Measurements from ENCODE around the gene SLC25A38. TPM values are rescaled to one million over a fixed set of nuclear protein-coding genes. Genes with fewer than 3 reads are reported as not detected.

The SLC25A38 gene
- total and polyA plus RNA-seq, 4 donors: 18.0 to 31.2 (median 22.1) TPM

- Histone ChIP-seq H3K4me3 (ENCODE audit: low read length in 2 of 2) (no peak overlapping the region), H3K36me3 (ENCODE audit: control insufficient read depth in 1 of 2, insufficient read depth in 2 of 2, low read length in 1 of 2) (peaks cover 8 to 12% of the 10 kb centered on the region in 2 donors), H3K4me1 (ENCODE audit: control insufficient read depth in 1 of 2, insufficient read depth in 2 of 2, low read length in 2 of 2) (no peaks in the 10 kb centered on the region), H3K27ac (ENCODE audit: low read depth in 1 of 2, low read length in 2 of 2) (no peak overlapping the region), H3K9me3 (ENCODE audit: control insufficient read depth, low read length) (no peaks in the 10 kb centered on the region), H3K27me3 (ENCODE audit: control insufficient read depth in 1 of 2, insufficient read depth in 2 of 2, low read length in 1 of 2) (no peaks in the 10 kb centered on the region)
- ATAC-seq (ENCODE audit: low FRiP score) (no peak), DNase-seq (no peak)
- WGBS, 2 donors: 75 to 83% methylated on average over 3 of the region's 3 CpGs
- intact Hi-C loops (cut with DNase I): no loop called here
Measured at GRCh38 chr3:39396690-39397089, 13.5 kb downstream of the SLC25A38 start.

- DNase-seq (no peak), ATAC-seq (ENCODE audit: low FRiP score) (no peak)
- no peak overlapping the region for H3K4me3 ChIP-seq (ENCODE audit: low read length in 2 of 2)
- intact Hi-C loops (cut with DNase I): no loop called here
- no peaks in the 10 kb centered on the region for H3K4me1 ChIP-seq (ENCODE audit: control insufficient read depth in 1 of 2, insufficient read depth in 2 of 2, low read length in 2 of 2)
- H3K36me3 ChIP-seq (ENCODE audit: control insufficient read depth in 1 of 2, insufficient read depth in 2 of 2, low read length in 1 of 2): peaks cover 5 to 7% of the 10 kb centered on the region in 2 donors
- no peak overlapping the region for H3K27ac ChIP-seq (ENCODE audit: low read depth in 1 of 2, low read length in 2 of 2)
- no peaks in the 10 kb centered on the region for H3K27me3 ChIP-seq (ENCODE audit: control insufficient read depth in 1 of 2, insufficient read depth in 2 of 2, low read length in 1 of 2)
- H3K9me3 ChIP-seq (ENCODE audit: control insufficient read depth, low read length): no peaks in the 10 kb centered on the region
- 88 to 94% methylated on average over 4 of the region's 4 CpGs for WGBS, 2 donors
Measured at GRCh38 chr3:39398700-39399099, 15.5 kb downstream of the SLC25A38 start.

- ATAC-seq (ENCODE audit: low FRiP score) (no peak), DNase-seq (no peak)
- no peak overlapping the region for H3K4me3 ChIP-seq (ENCODE audit: low read length in 2 of 2)
- no peaks in the 10 kb centered on the region for H3K4me1 ChIP-seq (ENCODE audit: control insufficient read depth in 1 of 2, insufficient read depth in 2 of 2, low read length in 2 of 2)
- no peaks in the 10 kb centered on the region for H3K27me3 ChIP-seq (ENCODE audit: control insufficient read depth in 1 of 2, insufficient read depth in 2 of 2, low read length in 1 of 2)
- intact Hi-C loops (cut with DNase I): no loop called here
- no peaks in the 10 kb centered on the region for H3K9me3 ChIP-seq (ENCODE audit: control insufficient read depth, low read length)
- peaks cover 0 to 2% of the 10 kb centered on the region in 2 donors for H3K36me3 ChIP-seq (ENCODE audit: control insufficient read depth in 1 of 2, insufficient read depth in 2 of 2, low read length in 1 of 2)
- no peak overlapping the region for H3K27ac ChIP-seq (ENCODE audit: low read depth in 1 of 2, low read length in 2 of 2)
- 36 to 40% methylated on average over 2 of the region's 2 CpGs for WGBS, 2 donors
Measured at GRCh38 chr3:39401983-39402382, 18.8 kb downstream of the SLC25A38 start.

GRCh38 chr3:39404943-39405686, 21.9 kb downstream of the SLC25A38 start:
- intact Hi-C loops (cut with DNase I): no loop called here
- no peaks in the 10 kb centered on the region for H3K9me3 ChIP-seq (ENCODE audit: control insufficient read depth, low read length)
- no peak overlapping the region for H3K4me3 ChIP-seq (ENCODE audit: low read length in 2 of 2)
- WGBS, 2 donors: 75 to 91% methylated on average over 15 of the region's 15 CpGs
- peaks cover 0 to 6% of the 10 kb centered on the region in 2 donors for H3K4me1 ChIP-seq (ENCODE audit: control insufficient read depth in 1 of 2, insufficient read depth in 2 of 2, low read length in 2 of 2)
- no peaks in the 10 kb centered on the region for H3K27me3 ChIP-seq (ENCODE audit: control insufficient read depth in 1 of 2, insufficient read depth in 2 of 2, low read length in 1 of 2)
- no peaks in the 10 kb centered on the region for H3K36me3 ChIP-seq (ENCODE audit: control insufficient read depth in 1 of 2, insufficient read depth in 2 of 2, low read length in 1 of 2)
- H3K27ac ChIP-seq (ENCODE audit: low read depth in 1 of 2, low read length in 2 of 2): no peak overlapping the region
- DNase-seq (no peak), ATAC-seq (ENCODE audit: low FRiP score) (no peak)

- Histone ChIP-seq H3K4me1 (ENCODE audit: control insufficient read depth in 1 of 2, insufficient read depth in 2 of 2, low read length in 2 of 2) (peaks cover 0 to 6% of the 10 kb centered on the region in 2 donors), H3K27me3 (ENCODE audit: control insufficient read depth in 1 of 2, insufficient read depth in 2 of 2, low read length in 1 of 2) (no peaks in the 10 kb centered on the region), H3K4me3 (ENCODE audit: low read length in 2 of 2) (peak overlapping the region; percentile 75 to 89), H3K36me3 (ENCODE audit: control insufficient read depth in 1 of 2, insufficient read depth in 2 of 2, low read length in 1 of 2) (no peaks in the 10 kb centered on the region), H3K9me3 (ENCODE audit: control insufficient read depth, low read length) (no peaks in the 10 kb centered on the region), H3K27ac (ENCODE audit: low read depth in 1 of 2, low read length in 2 of 2) (peak overlapping the region in 1 of 2 donors; percentile 39)
- intact Hi-C loops (cut with DNase I): loop anchor here in 1 of 2 donors (2.0 kb wide), 1 partner anchor 21 kb away; no protein-coding TSS in a partner anchor
- WGBS, 2 donors: 73 to 75% methylated on average over 13 of the region's 13 CpGs
- no peak for ATAC-seq (ENCODE audit: low FRiP score)
- DNase-seq: no peak
Measured at GRCh38 chr3:39405687-39406367, 22.7 kb downstream of the SLC25A38 start.

GRCh38 chr3:39406368-39407258, 23.4 kb downstream of the SLC25A38 start, which contains the start of gene RPSA:
RPSA (plus strand) TSS chr3:39406720; CDS start chr3:39407654, 934 bp downstream.
- peak; percentile 97 for ATAC-seq (ENCODE audit: low FRiP score)
- DNase-seq: peak; percentile 94 to 96
- 0 to 1% methylated on average over 63 of the region's 63 CpGs for WGBS, 2 donors
- intact Hi-C loops (cut with DNase I): loop anchor here in 1 of 2 donors (2.0 kb wide), 1 partner anchor 22 kb away; no protein-coding TSS in a partner anchor
- Histone ChIP-seq H3K9me3 (ENCODE audit: control insufficient read depth, low read length) (no peaks in the 10 kb centered on the region), H3K27me3 (ENCODE audit: control insufficient read depth in 1 of 2, insufficient read depth in 2 of 2, low read length in 1 of 2) (no peaks in the 10 kb centered on the region), H3K27ac (ENCODE audit: low read depth in 1 of 2, low read length in 2 of 2) (peak within 1 kb of the TSS in 1 of 2 donors; percentile 44), H3K36me3 (ENCODE audit: control insufficient read depth in 1 of 2, insufficient read depth in 2 of 2, low read length in 1 of 2) (peaks cover 1 to 7% of the 10 kb centered on the region in 2 donors), H3K4me3 (ENCODE audit: low read length in 2 of 2) (peak within 1 kb of the TSS; percentile 75 to 89), H3K4me1 (ENCODE audit: control insufficient read depth in 1 of 2, insufficient read depth in 2 of 2, low read length in 2 of 2) (peaks cover 0 to 6% of the 10 kb centered on the region in 2 donors)

GRCh38 chr3:39407259-39407629, 24.1 kb downstream of the SLC25A38 start:
- DNase-seq (no peak), ATAC-seq (ENCODE audit: low FRiP score) (no peak)
- intact Hi-C loops (cut with DNase I): loop anchor here in 1 of 2 donors (2.0 kb wide), 1 partner anchor 22 kb away; no protein-coding TSS in a partner anchor
- peak overlapping the region; percentile 67 to 89 for H3K4me3 ChIP-seq (ENCODE audit: low read length in 2 of 2)
- no peak overlapping the region for H3K27ac ChIP-seq (ENCODE audit: low read depth in 1 of 2, low read length in 2 of 2)
- H3K36me3 ChIP-seq (ENCODE audit: control insufficient read depth in 1 of 2, insufficient read depth in 2 of 2, low read length in 1 of 2): peaks cover 1 to 7% of the 10 kb centered on the region in 2 donors
- WGBS, 2 donors: 4 to 5% methylated on average over 9 of the region's 9 CpGs
- no peaks in the 10 kb centered on the region for H3K9me3 ChIP-seq (ENCODE audit: control insufficient read depth, low read length)
- peaks cover 0 to 6% of the 10 kb centered on the region in 2 donors for H3K4me1 ChIP-seq (ENCODE audit: control insufficient read depth in 1 of 2, insufficient read depth in 2 of 2, low read length in 2 of 2)
- no peaks in the 10 kb centered on the region for H3K27me3 ChIP-seq (ENCODE audit: control insufficient read depth in 1 of 2, insufficient read depth in 2 of 2, low read length in 1 of 2)
